ENCODE results near the gene SLC9A4.

SLC9A4 gene, protein sequence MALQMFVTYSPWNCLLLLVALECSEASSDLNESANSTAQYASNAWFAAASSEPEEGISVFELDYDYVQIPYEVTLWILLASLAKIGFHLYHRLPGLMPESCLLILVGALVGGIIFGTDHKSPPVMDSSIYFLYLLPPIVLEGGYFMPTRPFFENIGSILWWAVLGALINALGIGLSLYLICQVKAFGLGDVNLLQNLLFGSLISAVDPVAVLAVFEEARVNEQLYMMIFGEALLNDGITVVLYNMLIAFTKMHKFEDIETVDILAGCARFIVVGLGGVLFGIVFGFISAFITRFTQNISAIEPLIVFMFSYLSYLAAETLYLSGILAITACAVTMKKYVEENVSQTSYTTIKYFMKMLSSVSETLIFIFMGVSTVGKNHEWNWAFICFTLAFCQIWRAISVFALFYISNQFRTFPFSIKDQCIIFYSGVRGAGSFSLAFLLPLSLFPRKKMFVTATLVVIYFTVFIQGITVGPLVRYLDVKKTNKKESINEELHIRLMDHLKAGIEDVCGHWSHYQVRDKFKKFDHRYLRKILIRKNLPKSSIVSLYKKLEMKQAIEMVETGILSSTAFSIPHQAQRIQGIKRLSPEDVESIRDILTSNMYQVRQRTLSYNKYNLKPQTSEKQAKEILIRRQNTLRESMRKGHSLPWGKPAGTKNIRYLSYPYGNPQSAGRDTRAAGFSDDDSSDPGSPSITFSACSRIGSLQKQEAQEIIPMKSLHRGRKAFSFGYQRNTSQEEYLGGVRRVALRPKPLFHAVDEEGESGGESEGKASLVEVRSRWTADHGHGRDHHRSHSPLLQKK

GRCh38 chr2:102473020-102473419 is at the start of gene SLC9A4:
SLC9A4 (plus strand) TSS chr2:102473226; CDS start chr2:102473760, 534 bp downstream.
- Histone ChIP-seq H3K9ac (no peak within 1 kb of the TSS), H3K4me3 (ENCODE audit: low read depth, low read length) (no peak within 1 kb of the TSS)
- TF ChIP-seq CTCF (IDR thresholded peaks at IDR 0.05), result peak; percentile 89

DNA sequence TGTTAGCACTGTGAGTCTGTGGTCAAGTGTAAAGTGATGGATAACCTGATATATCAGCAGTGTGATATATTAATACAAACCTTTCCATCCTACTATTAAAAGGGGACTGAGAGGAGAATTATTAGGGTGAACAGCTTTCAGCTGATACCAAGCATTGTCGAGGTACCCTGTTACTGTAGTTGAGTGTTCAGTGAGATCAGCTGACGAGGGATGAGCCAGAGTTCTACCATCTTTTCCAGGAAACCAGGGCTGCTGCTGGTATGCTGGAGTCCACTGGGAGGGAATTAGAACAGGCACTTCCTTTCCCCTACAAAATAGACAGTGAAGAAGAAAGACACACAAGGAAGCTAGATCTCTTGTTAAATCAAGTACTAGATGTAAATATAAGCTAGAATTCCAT is 49.7 kb upstream of the SLC9A4 start:
- no peak overlapping the region for H3K27ac ChIP-seq
- no peaks in the 10 kb centered on the region for H3K4me1 ChIP-seq
- no peaks in the 10 kb centered on the region for H3K9me3 ChIP-seq (ENCODE audit: control insufficient read depth, low read length)
- H2AFZ ChIP-seq, result no peak overlapping the region
- no peaks in the 10 kb centered on the region for H3K79me2 ChIP-seq
- TF ChIP-seq CTCF (IDR thresholded peaks at IDR 0.05), result no peak
- no peak overlapping the region for H3K4me3 ChIP-seq (ENCODE audit: low read depth, low read length)
- H3K9ac ChIP-seq, result no peak overlapping the region
- no peaks in the 10 kb centered on the region for H3K27me3 ChIP-seq (ENCODE audit: control insufficient read depth, insufficient read depth, low read length)
- no peaks in the 10 kb centered on the region for H3K36me3 ChIP-seq (ENCODE audit: control insufficient read depth, insufficient read depth, low read length)
- H3K4me2 ChIP-seq (ENCODE audit: low read length), result no peak overlapping the region

More at GRCh38 chr2:102473020-102473419, at the start of gene SLC9A4:
- H3K27me3 ChIP-seq (ENCODE audit: control insufficient read depth, insufficient read depth, low read length), result no peaks in the 10 kb centered on the region
- no peaks in the 10 kb centered on the region for H3K36me3 ChIP-seq (ENCODE audit: control insufficient read depth, insufficient read depth, low read length)
- no peaks in the 10 kb centered on the region for H3K4me1 ChIP-seq
- H3K4me2 ChIP-seq (ENCODE audit: low read length), result no peak within 1 kb of the TSS
- H3K79me2 ChIP-seq, result no peaks in the 10 kb centered on the region
- no peaks in the 10 kb centered on the region for H3K9me3 ChIP-seq (ENCODE audit: control insufficient read depth, low read length)
- peak within 1 kb of the TSS; percentile 10 for H2AFZ ChIP-seq
- H3K27ac ChIP-seq, result no peak within 1 kb of the TSS

- H3K27ac ChIP-seq, result no peak overlapping the region
- no peak overlapping the region for H3K4me3 ChIP-seq (ENCODE audit: low read depth, low read length)
- no peaks in the 10 kb centered on the region for H3K36me3 ChIP-seq (ENCODE audit: control insufficient read depth, insufficient read depth, low read length)
- H3K79me2 ChIP-seq, result no peaks in the 10 kb centered on the region
- H3K9ac ChIP-seq, result no peak overlapping the region
- no peak for TF ChIP-seq CTCF (IDR thresholded peaks at IDR 0.05)
- no peaks in the 10 kb centered on the region for H3K9me3 ChIP-seq (ENCODE audit: control insufficient read depth, low read length)
- no peaks in the 10 kb centered on the region for H3K4me1 ChIP-seq
- no peak overlapping the region for H3K4me2 ChIP-seq (ENCODE audit: low read length)
- H2AFZ ChIP-seq, result no peak overlapping the region
- H3K27me3 ChIP-seq (ENCODE audit: control insufficient read depth, insufficient read depth, low read length), result no peaks in the 10 kb centered on the region
Observed at GRCh38 chr2:102424754-102425153, 48.3 kb upstream of the SLC9A4 start.

GRCh38 chr2:102425441-102426132 is 47.4 kb upstream of the SLC9A4 start:
- H3K4me3 ChIP-seq (ENCODE audit: low read depth, low read length), result no peak overlapping the region
- no peaks in the 10 kb centered on the region for H3K9me3 ChIP-seq (ENCODE audit: control insufficient read depth, low read length)
- no peak for TF ChIP-seq CTCF (IDR thresholded peaks at IDR 0.05)
- H3K9ac ChIP-seq, result no peak overlapping the region
- no peak overlapping the region for H3K27ac ChIP-seq
- no peaks in the 10 kb centered on the region for H3K27me3 ChIP-seq (ENCODE audit: control insufficient read depth, insufficient read depth, low read length)
- H3K36me3 ChIP-seq (ENCODE audit: control insufficient read depth, insufficient read depth, low read length), result no peaks in the 10 kb centered on the region
- no peak overlapping the region for H2AFZ ChIP-seq
- H3K79me2 ChIP-seq, result no peaks in the 10 kb centered on the region
- no peak overlapping the region for H3K4me2 ChIP-seq (ENCODE audit: low read length)
- no peaks in the 10 kb centered on the region for H3K4me1 ChIP-seq
